ENCODE data around the gene KIN. TPM values are rescaled to one million over a fixed set of nuclear protein-coding genes. Genes with fewer than 3 reads are reported as not detected.

Gene KIN
- total RNA-seq, 2 experiments from 2014 or later: 6.5 to 8.6 TPM

GRCh38 chr10:7833210-7833609 lies 45.4 kb upstream of the KIN start:
- no peak for TF ChIP-seq CTCF (IDR thresholded peaks at IDR 0.05)
- Histone ChIP-seq H3K27ac (ENCODE audit: low read depth in 1 of 2, low read length in 2 of 2) (no peak overlapping the region), H3K36me3 (ENCODE audit: insufficient read depth, low read length) (peaks cover 9% of the 10 kb centered on the region), H3K4me1 (ENCODE audit: insufficient read depth, low read length) (peaks cover 5% of the 10 kb centered on the region), H3K4me3 (ENCODE audit: low read length) (no peak overlapping the region), H3K27me3 (ENCODE audit: control insufficient read depth in 1 of 2, insufficient read depth in 2 of 2, low read length in 2 of 2) (no peaks in the 10 kb centered on the region), H3K9me3 (ENCODE audit: control insufficient read depth in 1 of 2, insufficient read depth in 1 of 2, low read length in 2 of 2) (no peaks in the 10 kb centered on the region)
- Mint-ChIP-seq H3K27ac (no peak overlapping the region), H3K36me3 (ENCODE audit: low read depth) (peaks cover 73% of the 10 kb centered on the region), H3K4me1 (ENCODE audit: low read depth) (peaks cover 69% of the 10 kb centered on the region), H3K27me3 (no peaks in the 10 kb centered on the region), H3K4me3 (no peak overlapping the region), H3K9me3 (no peaks in the 10 kb centered on the region)
- intact Hi-C loops (cut with DNase I, micrococcal nuclease): no loop called here
- POLR2A ChIA-PET: no interaction called here
- CTCF ChIA-PET: no interaction called here
- no peak for ATAC-seq (ENCODE audit: poor library complexity)
- DNase-seq: no peak

- Mint-ChIP-seq H3K4me1 (ENCODE audit: low read depth) (peaks cover 66% of the 10 kb centered on the region), H3K36me3 (ENCODE audit: low read depth) (peaks cover 77% of the 10 kb centered on the region), H3K27me3 (no peaks in the 10 kb centered on the region), H3K27ac (no peak overlapping the region), H3K4me3 (no peak overlapping the region), H3K9me3 (no peaks in the 10 kb centered on the region)
- no peak for TF ChIP-seq CTCF (IDR thresholded peaks at IDR 0.05)
- Histone ChIP-seq H3K9me3 (ENCODE audit: control insufficient read depth in 1 of 2, insufficient read depth in 1 of 2, low read length in 2 of 2) (no peaks in the 10 kb centered on the region), H3K4me1 (ENCODE audit: insufficient read depth, low read length) (peaks cover 5% of the 10 kb centered on the region), H3K27ac (ENCODE audit: low read depth in 1 of 2, low read length in 2 of 2) (no peak overlapping the region), H3K36me3 (ENCODE audit: insufficient read depth, low read length) (peaks cover 12% of the 10 kb centered on the region), H3K4me3 (ENCODE audit: low read length) (no peak overlapping the region), H3K27me3 (ENCODE audit: control insufficient read depth in 1 of 2, insufficient read depth in 2 of 2, low read length in 2 of 2) (no peaks in the 10 kb centered on the region)
- intact Hi-C loops (cut with DNase I, micrococcal nuclease): no loop called here
- ATAC-seq (ENCODE audit: poor library complexity) (no peak), DNase-seq (no peak)
- ChIA-PET CTCF (no interaction called here), POLR2A (no interaction called here)
Measured at GRCh38 chr10:7832060-7832459, 44.3 kb upstream of the KIN start.

GRCh38 chr10:7829289-7829834 lies 41.6 kb upstream of the KIN start:
- peaks cover 79% of the 10 kb centered on the region for H3K36me3 Mint-ChIP-seq (ENCODE audit: low read depth)
- no peak overlapping the region for H3K27ac Mint-ChIP-seq
- H3K27ac ChIP-seq (ENCODE audit: low read depth in 1 of 2, low read length in 2 of 2): no peak overlapping the region
- ATAC-seq (ENCODE audit: poor library complexity): no peak
- H3K4me3 ChIP-seq (ENCODE audit: low read length): no peak overlapping the region
- peaks cover 71% of the 10 kb centered on the region for H3K4me1 Mint-ChIP-seq (ENCODE audit: low read depth)
- no peak for DNase-seq
- H3K4me1 ChIP-seq (ENCODE audit: insufficient read depth, low read length): peaks cover 5% of the 10 kb centered on the region
- no peaks in the 10 kb centered on the region for H3K9me3 Mint-ChIP-seq
- no peaks in the 10 kb centered on the region for H3K27me3 Mint-ChIP-seq
- TF ChIP-seq CTCF (IDR thresholded peaks at IDR 0.05): no peak
- intact Hi-C loops (cut with DNase I, micrococcal nuclease): no loop called here
- peaks cover 33% of the 10 kb centered on the region for H3K36me3 ChIP-seq (ENCODE audit: insufficient read depth, low read length)
- POLR2A ChIA-PET: no interaction called here
- no peaks in the 10 kb centered on the region for H3K27me3 ChIP-seq (ENCODE audit: control insufficient read depth in 1 of 2, insufficient read depth in 2 of 2, low read length in 2 of 2)
- CTCF ChIA-PET: no interaction called here
- H3K9me3 ChIP-seq (ENCODE audit: control insufficient read depth in 1 of 2, insufficient read depth in 1 of 2, low read length in 2 of 2): no peaks in the 10 kb centered on the region
- H3K4me3 Mint-ChIP-seq: no peak overlapping the region

Data from CD4-positive, alpha-beta T cell (primary cell).